ENCODE data around the gene FAM169A.
"Not testable (repeated sequence)": the region's sequence is repeated elsewhere in the genome, so short reads cannot be mapped to it uniquely, and the experiment has no call there.

The FAM169A gene

DNA sequence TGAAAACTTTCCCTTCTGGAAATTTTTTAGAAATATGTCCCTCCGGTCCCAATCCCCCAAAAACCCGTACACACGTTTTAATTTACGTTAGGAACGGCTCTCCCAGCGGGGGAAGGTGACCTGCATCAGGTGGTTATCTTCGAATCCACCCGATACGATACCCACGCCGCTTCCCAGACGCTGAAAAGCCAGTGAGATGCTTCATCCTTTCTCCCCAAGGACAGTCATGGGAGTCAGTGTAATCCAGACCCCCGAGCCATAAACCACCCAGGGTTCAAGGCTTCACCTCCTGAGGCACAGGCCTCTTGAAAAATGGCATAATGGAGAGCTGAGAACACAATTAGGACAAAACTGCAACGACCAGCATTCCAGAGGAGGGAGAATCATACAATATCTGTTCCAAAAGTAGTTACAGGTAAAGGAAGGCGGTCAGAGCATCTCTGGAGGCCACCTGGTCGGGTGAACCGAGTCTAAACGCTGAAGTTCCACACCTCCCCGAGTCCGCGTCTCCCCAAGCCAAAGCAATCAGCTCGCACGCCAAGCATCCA is 857 bp downstream of the FAM169A start:
- DNase-seq (ENCODE audit: low read depth) = no peak
- Histone ChIP-seq H3K4me1 (ENCODE audit: control insufficient read depth, insufficient read depth, low read length) (no peaks in the 10 kb centered on the region), H3K27me3 (replicated peaks; ENCODE audit: control insufficient read depth, insufficient read depth, low read length) (peaks cover 16% of the 10 kb centered on the region), H3K9me3 (ENCODE audit: control insufficient read depth, low read length) (no peaks in the 10 kb centered on the region), H3K36me3 (ENCODE audit: control insufficient read depth, insufficient read depth, low read length, severe bottlenecking) (no peaks in the 10 kb centered on the region), H3K4me3 (ENCODE audit: low read length) (peak overlapping the region; percentile 74), H3K9ac (ENCODE audit: low read length) (peak overlapping the region; percentile 15)

DNA sequence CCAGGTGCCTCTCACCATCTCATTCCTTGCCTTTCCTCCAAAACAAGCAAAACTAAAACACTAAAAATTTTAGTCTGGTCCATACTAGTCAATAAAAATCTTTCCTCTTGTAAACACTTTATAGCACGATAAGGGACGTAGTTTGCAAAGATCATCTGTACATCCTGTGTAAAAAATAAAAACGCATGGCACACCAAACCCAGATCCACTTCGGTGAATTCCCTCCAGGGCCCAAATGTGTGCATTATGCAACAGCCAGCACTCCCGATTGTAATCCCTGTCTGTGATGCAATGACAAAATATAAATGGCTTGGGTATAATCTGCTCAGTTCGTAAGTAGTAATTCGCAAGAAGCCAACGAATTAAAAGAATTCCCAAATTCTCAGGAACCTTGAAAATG is 1.4 kb downstream of the FAM169A start:
- Histone ChIP-seq H3K9ac (ENCODE audit: low read length) (no peak overlapping the region), H3K4me1 (ENCODE audit: control insufficient read depth, insufficient read depth, low read length) (no peaks in the 10 kb centered on the region), H3K27me3 (replicated peaks; ENCODE audit: control insufficient read depth, insufficient read depth, low read length) (peaks cover 16% of the 10 kb centered on the region), H3K4me3 (ENCODE audit: low read length) (no peak overlapping the region), H3K9me3 (ENCODE audit: control insufficient read depth, low read length) (no peaks in the 10 kb centered on the region), H3K36me3 (ENCODE audit: control insufficient read depth, insufficient read depth, low read length, severe bottlenecking) (no peaks in the 10 kb centered on the region)
- no peak for DNase-seq (ENCODE audit: low read depth)

DNA sequence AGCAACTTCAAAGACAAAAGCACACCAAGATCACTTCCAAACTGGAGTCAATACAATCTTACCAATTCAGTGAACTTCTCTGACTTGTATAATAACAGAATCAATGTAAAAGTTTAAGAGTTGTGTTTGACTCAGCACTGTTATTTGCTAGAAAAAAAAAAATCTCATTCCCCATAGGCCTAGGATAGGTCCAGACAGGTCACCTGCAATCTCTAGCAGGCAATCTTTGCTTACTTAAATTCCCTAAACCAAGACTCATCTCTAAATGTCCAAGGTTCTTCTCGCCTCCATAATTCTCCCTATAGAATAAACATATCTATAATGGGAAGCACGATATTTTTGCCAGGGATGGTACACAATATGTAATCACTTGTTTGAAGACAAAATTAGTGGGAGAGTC is 2.5 kb downstream of the FAM169A start:
- Histone ChIP-seq H3K27me3 (replicated peaks; ENCODE audit: control insufficient read depth, insufficient read depth, low read length) (peaks cover 16% of the 10 kb centered on the region), H3K4me3 (ENCODE audit: low read length) (no peak overlapping the region), H3K36me3 (ENCODE audit: control insufficient read depth, insufficient read depth, low read length, severe bottlenecking) (no peaks in the 10 kb centered on the region), H3K9ac (ENCODE audit: low read length) (no peak overlapping the region), H3K9me3 (ENCODE audit: control insufficient read depth, low read length) (no peaks in the 10 kb centered on the region), H3K4me1 (ENCODE audit: control insufficient read depth, insufficient read depth, low read length) (no peaks in the 10 kb centered on the region)
- DNase-seq (ENCODE audit: low read depth) = no peak

DNA sequence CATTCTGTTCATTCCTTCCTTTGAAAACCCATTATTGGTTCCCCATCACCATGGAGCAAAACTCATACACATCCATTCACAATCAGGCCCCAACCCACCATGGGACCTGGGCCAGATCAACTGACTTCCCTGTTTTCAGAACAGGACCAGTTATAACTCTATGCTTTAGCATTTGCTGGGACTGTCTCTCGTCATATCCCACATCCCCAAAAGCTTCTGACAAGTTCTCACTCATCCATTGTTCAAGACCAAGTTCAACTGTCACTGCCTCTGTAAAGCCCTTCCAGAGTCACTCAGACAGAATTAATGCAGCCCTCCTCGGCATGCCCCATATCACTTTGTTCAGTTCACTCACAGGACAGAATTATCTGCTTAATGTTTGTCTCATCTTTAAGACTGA is 4.0 kb downstream of the FAM169A start:
- Histone ChIP-seq H3K9me3 (ENCODE audit: control insufficient read depth, low read length) (no peaks in the 10 kb centered on the region), H3K4me1 (ENCODE audit: control insufficient read depth, insufficient read depth, low read length) (no peaks in the 10 kb centered on the region), H3K36me3 (ENCODE audit: control insufficient read depth, insufficient read depth, low read length, severe bottlenecking) (no peaks in the 10 kb centered on the region), H3K27me3 (replicated peaks; ENCODE audit: control insufficient read depth, insufficient read depth, low read length) (peaks cover 16% of the 10 kb centered on the region), H3K9ac (ENCODE audit: low read length) (no peak overlapping the region), H3K4me3 (ENCODE audit: low read length) (no peak overlapping the region)
- DNase-seq (ENCODE audit: low read depth) = no peak

DNA sequence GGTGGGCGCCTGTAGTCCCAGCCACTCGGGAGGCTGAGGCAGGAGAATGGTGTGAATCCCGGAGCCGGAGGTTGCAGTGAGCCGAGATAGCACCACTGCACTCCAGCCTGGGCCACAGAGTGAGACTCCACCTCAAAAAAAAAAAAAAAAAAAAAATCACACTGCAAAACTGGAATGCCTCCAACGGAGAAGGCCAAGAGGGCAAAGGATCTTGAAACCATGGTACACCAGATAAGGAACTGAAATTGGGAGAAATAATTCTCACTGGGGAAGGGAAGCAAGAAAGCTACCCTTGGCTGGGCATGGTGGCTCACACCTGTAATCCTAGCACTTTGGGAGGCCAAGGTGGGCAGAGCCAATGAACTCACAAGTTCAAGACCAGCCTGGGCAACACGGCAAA is 9.2 kb downstream of the FAM169A start:
- not testable (repeated sequence) for H3K9ac ChIP-seq (ENCODE audit: low read length); DNase-seq (ENCODE audit: low read depth); H3K36me3 ChIP-seq (ENCODE audit: control insufficient read depth, insufficient read depth, low read length, severe bottlenecking); H3K4me3 ChIP-seq (ENCODE audit: low read length); H3K9me3 ChIP-seq (ENCODE audit: control insufficient read depth, low read length); H3K27me3 ChIP-seq (replicated peaks; ENCODE audit: control insufficient read depth, insufficient read depth, low read length); H3K4me1 ChIP-seq (ENCODE audit: control insufficient read depth, insufficient read depth, low read length)

DNA sequence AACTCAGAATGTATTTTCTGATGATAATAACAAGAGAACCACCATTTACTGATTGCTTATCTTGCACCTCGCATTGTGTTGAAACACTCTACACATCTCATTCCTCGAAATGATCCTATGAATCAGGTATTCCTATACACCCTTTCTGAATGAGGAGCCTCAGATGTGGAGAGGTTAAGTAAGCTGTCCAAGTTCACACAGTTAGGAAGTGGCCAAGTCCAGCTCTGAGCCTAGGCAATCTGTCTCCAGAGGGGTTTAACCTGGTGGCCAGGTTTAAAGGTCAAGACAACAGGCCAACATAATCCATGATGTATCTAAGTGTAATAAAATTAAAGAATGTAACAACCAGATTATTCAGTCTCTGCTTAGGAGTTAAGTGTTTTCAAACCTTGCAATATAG is 12.9 kb downstream of the FAM169A start:
- H3K4me1 ChIP-seq (ENCODE audit: control insufficient read depth, insufficient read depth, low read length) = peaks cover 10% of the 10 kb centered on the region
- peaks cover 4% of the 10 kb centered on the region for H3K9me3 ChIP-seq (ENCODE audit: control insufficient read depth, low read length)
- H3K9ac ChIP-seq (ENCODE audit: low read length) = no peak overlapping the region
- no peak overlapping the region for H3K4me3 ChIP-seq (ENCODE audit: low read length)
- no peak for DNase-seq (ENCODE audit: low read depth)
- no peaks in the 10 kb centered on the region for H3K27me3 ChIP-seq (replicated peaks; ENCODE audit: control insufficient read depth, insufficient read depth, low read length)
- H3K36me3 ChIP-seq (ENCODE audit: control insufficient read depth, insufficient read depth, low read length, severe bottlenecking) = no peaks in the 10 kb centered on the region

DNA sequence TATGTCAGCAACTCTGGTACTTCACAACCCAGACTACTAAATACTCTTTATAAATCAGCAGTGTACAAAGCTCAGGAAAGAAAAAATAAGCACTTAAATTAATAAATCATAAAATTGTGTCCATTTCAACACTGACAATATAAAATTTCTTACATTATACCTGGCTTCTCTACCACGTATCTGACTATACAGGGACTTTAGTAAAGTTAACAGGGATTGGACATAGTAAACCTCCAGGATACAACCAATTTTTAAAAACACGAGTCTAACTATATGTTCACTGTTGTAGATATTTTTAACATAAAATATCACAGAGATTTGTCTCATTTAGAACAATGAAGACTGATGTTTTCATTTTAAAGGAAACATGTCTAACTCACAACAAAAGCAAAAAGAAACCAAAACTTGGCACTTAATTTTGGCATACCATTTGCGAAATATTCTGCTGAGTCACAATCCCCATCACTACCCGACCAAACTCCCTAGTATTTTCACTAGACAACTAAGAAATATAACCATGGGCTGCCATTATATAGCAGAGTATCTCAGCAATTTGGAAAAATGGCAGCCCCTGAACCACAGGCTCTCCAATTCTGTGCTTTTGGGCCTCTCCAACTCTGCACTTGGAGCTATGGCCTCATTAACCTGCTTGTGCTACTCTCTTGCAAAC is 14.4 kb downstream of the FAM169A start:
- peaks cover 10% of the 10 kb centered on the region for H3K4me1 ChIP-seq (ENCODE audit: control insufficient read depth, insufficient read depth, low read length)
- H3K4me3 ChIP-seq (ENCODE audit: low read length) = peak overlapping the region; percentile 78
- peak; percentile 71 for DNase-seq (ENCODE audit: low read depth)
- H3K9ac ChIP-seq (ENCODE audit: low read length) = peak overlapping the region; percentile 75
- H3K27me3 ChIP-seq (replicated peaks; ENCODE audit: control insufficient read depth, insufficient read depth, low read length) = no peaks in the 10 kb centered on the region
- no peaks in the 10 kb centered on the region for H3K36me3 ChIP-seq (ENCODE audit: control insufficient read depth, insufficient read depth, low read length, severe bottlenecking)
- H3K9me3 ChIP-seq (ENCODE audit: control insufficient read depth, low read length) = peaks cover 4% of the 10 kb centered on the region

DNA sequence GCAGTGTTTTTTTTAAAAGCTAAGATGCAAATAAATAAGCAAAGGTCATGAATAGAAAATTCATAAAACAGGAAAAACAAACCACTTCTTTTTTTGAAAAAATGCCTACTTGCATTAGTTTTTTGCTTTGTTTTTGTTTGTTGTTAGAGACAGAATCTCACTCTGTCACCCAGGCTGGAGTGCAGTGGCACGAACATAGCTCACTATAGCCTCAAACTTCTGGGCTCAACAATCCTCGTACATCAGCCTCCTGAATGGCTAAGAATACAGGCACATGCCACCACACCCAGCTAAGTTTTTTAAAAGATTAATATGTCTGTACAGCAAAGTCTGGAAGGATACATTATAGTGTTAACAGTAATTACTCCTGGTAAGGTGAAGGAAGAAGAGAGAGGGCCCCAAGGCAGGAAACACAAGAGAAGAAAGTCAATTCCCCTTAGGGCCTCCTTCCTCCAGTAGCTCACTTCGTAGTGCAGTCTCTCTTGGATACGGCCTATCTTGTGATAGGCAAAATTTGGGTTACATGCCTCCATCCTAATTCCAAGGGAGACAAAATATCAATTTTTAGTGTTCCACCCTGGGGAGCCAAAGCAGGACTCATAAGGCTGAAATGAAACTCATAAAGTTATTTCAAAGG is 15.3 kb downstream of the FAM169A start:
- H3K4me3 ChIP-seq (ENCODE audit: low read length) = no peak overlapping the region
- no peak for DNase-seq (ENCODE audit: low read depth)
- H3K4me1 ChIP-seq (ENCODE audit: control insufficient read depth, insufficient read depth, low read length) = peaks cover 10% of the 10 kb centered on the region

DNA sequence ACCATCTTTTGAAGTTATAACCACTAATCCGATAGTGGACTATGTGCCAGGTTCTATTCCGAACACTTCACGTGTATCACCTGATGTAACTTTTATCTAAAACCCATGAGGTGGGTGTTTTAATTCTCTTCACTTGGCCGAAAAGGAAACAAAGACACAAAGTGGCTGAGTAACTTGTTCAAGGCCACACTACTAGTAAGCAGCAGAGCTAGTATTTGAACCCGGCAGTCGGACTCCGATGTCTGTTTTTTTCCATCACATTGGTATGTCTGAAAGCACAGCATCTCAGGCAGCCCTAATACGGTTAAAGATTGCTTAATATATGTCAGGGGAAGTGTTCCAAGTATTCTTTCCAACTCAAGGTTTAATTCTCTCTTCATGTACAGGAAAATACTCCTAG is 16.2 kb downstream of the FAM169A start:
- Histone ChIP-seq H3K36me3 (ENCODE audit: control insufficient read depth, insufficient read depth, low read length, severe bottlenecking) (no peaks in the 10 kb centered on the region), H3K27me3 (replicated peaks; ENCODE audit: control insufficient read depth, insufficient read depth, low read length) (no peaks in the 10 kb centered on the region), H3K9ac (ENCODE audit: low read length) (no peak overlapping the region), H3K4me1 (ENCODE audit: control insufficient read depth, insufficient read depth, low read length) (peaks cover 10% of the 10 kb centered on the region), H3K9me3 (ENCODE audit: control insufficient read depth, low read length) (no peaks in the 10 kb centered on the region), H3K4me3 (ENCODE audit: low read length) (no peak overlapping the region)
- DNase-seq (ENCODE audit: low read depth) = no peak

More for the DNA sequence above, 15.3 kb downstream of the FAM169A start:
- Histone ChIP-seq H3K36me3 (ENCODE audit: control insufficient read depth, insufficient read depth, low read length, severe bottlenecking) (no peaks in the 10 kb centered on the region), H3K27me3 (replicated peaks; ENCODE audit: control insufficient read depth, insufficient read depth, low read length) (no peaks in the 10 kb centered on the region), H3K9ac (ENCODE audit: low read length) (no peak overlapping the region), H3K9me3 (ENCODE audit: control insufficient read depth, low read length) (peaks cover 2% of the 10 kb centered on the region)

DNA sequence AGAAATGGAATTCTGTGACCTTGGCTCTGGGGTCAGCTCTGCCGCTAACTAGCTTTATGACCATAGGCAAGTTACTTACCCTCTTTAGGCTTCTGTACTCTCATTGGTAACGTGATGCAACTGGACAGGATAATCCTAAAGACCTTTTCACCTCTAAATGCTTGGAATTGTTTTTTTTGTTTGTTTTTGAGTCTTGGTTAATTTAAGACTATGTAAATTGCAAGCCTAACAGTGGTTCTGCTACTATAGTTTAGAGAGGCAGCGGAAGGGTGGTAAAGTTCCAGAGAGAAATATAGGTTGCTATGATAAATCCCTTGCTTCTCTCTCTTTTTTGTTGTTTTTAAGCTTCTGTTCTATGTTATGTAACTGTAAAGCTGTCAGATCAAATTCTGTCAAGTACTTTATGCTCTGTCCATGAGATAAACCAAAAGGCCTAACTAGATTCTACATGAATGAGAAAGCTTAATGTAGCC is 17.6 kb downstream of the FAM169A start:
- Histone ChIP-seq H3K9me3 (ENCODE audit: control insufficient read depth, low read length) (no peaks in the 10 kb centered on the region), H3K4me3 (ENCODE audit: low read length) (no peak overlapping the region)
- DNase-seq (ENCODE audit: low read depth) = no peak

DNA sequence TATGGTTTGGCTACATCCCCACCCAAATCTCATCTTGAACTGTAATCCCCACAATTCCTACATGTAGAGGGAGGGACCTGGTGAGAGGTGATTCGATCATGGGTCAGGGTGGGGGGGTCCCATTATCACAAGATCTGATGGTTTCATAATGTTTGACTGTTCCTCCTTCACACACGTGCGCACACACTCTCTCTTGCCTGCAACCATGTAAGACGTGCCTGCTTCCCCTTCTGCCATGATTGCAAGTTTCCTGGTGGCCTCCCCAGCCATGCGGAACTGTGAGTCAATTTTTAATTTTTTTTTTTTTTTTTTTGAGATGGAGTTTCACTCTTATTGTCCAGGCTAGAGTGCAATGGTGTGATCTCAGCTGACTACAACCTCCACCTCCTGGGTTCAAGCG is 27.0 kb downstream of the FAM169A start:
- Histone ChIP-seq H3K4me1 (ENCODE audit: control insufficient read depth, insufficient read depth, low read length) (no peaks in the 10 kb centered on the region), H3K4me3 (ENCODE audit: low read length) (no peak overlapping the region), H3K36me3 (ENCODE audit: control insufficient read depth, insufficient read depth, low read length, severe bottlenecking) (no peaks in the 10 kb centered on the region), H3K9me3 (ENCODE audit: control insufficient read depth, low read length) (no peaks in the 10 kb centered on the region), H3K9ac (ENCODE audit: low read length) (no peak overlapping the region), H3K27me3 (replicated peaks; ENCODE audit: control insufficient read depth, insufficient read depth, low read length) (peaks cover 2% of the 10 kb centered on the region)
- no peak for DNase-seq (ENCODE audit: low read depth)

More for the DNA sequence above, 17.6 kb downstream of the FAM169A start:
- Histone ChIP-seq H3K36me3 (ENCODE audit: control insufficient read depth, insufficient read depth, low read length, severe bottlenecking) (no peaks in the 10 kb centered on the region), H3K9ac (ENCODE audit: low read length) (no peak overlapping the region), H3K4me1 (ENCODE audit: control insufficient read depth, insufficient read depth, low read length) (peaks cover 10% of the 10 kb centered on the region), H3K27me3 (replicated peaks; ENCODE audit: control insufficient read depth, insufficient read depth, low read length) (no peaks in the 10 kb centered on the region)

All from adipocyte (in vitro differentiated cells).